H1 (cell line): ENCODE results near the gene PLPPR3.

ENCODE experiments used
- ATF3 ChIP-seq: IDR thresholded peaks from 2 replicates; pipeline ENCODE4 v1.6.1; 2011; ENCODE audit warnings: low read depth, mild to moderate bottlenecking, low read length; ENCODE audit not compliant: insufficient read depth
- BRCA1 ChIP-seq: IDR thresholded peaks from 2 replicates; pipeline ENCODE4 v1.6.1; 2012; ENCODE audit warnings: low read depth, low read length, improper control_type of control experiment
- CHD1 ChIP-seq: IDR thresholded peaks from 2 replicates; pipeline ENCODE4 v1.6.1; 2012; ENCODE audit warnings: low read depth, low read length, improper control_type of control experiment
- EZH2 ChIP-seq: fragments of 200-600 bp; sonication (generic); IDR thresholded peaks from 2 replicates; pipeline ENCODE4 v1.7.1; 2012; ENCODE audit warnings: low read depth, mild to moderate bottlenecking, moderate library complexity, low read length, inconsistent platforms; ENCODE audit not compliant: severe bottlenecking
- FOSL1 ChIP-seq: IDR thresholded peaks from 2 replicates; pipeline ENCODE4 v1.6.1; 2011; ENCODE audit warnings: mild to moderate bottlenecking, low read depth, low read length, moderate library complexity; ENCODE audit not compliant: insufficient read depth
- GTF2F1 ChIP-seq: IDR thresholded peaks from 2 replicates; pipeline ENCODE4 v1.6.1; 2012; ENCODE audit warnings: low read depth, low read length, improper control_type of control experiment, borderline replicate concordance
- JUND ChIP-seq: IDR thresholded peaks from 2 replicates; pipeline ENCODE4 v1.6.1; 2011; ENCODE audit warnings: mild to moderate bottlenecking, improper control_type of control experiment, low read length
- POLR2A ChIP-seq, 2 experiments: IDR thresholded peaks; 1 replicate in 1 of 2; 2 replicates in 1 of 2; pipeline ENCODE4 v1.6.1; 2011; ENCODE audit warnings: low read depth in 2 of 2, low read length in 2 of 2, mild to moderate bottlenecking in 2 of 2; ENCODE audit errors: control extremely low read depth in 1 of 2
- RAD21 ChIP-seq, 2 experiments: IDR thresholded peaks in 1 of 2; conservative IDR thresholded peaks in 1 of 2; 2 replicates each; pipeline ENCODE4 v1.6.1; 2011; ENCODE audit warnings: low read depth in 2 of 2, low read length in 2 of 2, improper control_type of control experiment in 1 of 2, inconsistent platforms in 1 of 2, mild to moderate bottlenecking in 1 of 2, moderate library complexity in 1 of 2
- SP2 ChIP-seq: IDR thresholded peaks from 2 replicates; pipeline ENCODE4 v1.6.1; 2012; ENCODE audit warnings: mild to moderate bottlenecking, low read length, inconsistent platforms
- ZNF274 ChIP-seq: IDR thresholded peaks from 2 replicates; pipeline ENCODE4 v1.7.0; 2012; ENCODE audit warnings: low read length, borderline replicate concordance; ENCODE audit errors: extremely low read depth
- TF ChIP-seq, protein P1 (sequence below), 3 experiments: IDR thresholded peaks; 1 replicate in 2 of 3; 2 replicates in 1 of 3; pipeline versions ENCODE4 v1.5.1 to v1.6.1; 2011; ENCODE audit warnings: low read length in 3 of 3, mild to moderate bottlenecking in 3 of 3, inconsistent platforms in 2 of 3, low read depth in 1 of 3, moderate library complexity in 1 of 3; ENCODE audit not compliant: insufficient read depth in 1 of 3; ENCODE audit errors: control extremely low read depth in 1 of 3

GRCh38 chr19:769616-770015, 52.1 kb downstream of the PLPPR3 start:
- TF ChIP-seq, protein P1, sequence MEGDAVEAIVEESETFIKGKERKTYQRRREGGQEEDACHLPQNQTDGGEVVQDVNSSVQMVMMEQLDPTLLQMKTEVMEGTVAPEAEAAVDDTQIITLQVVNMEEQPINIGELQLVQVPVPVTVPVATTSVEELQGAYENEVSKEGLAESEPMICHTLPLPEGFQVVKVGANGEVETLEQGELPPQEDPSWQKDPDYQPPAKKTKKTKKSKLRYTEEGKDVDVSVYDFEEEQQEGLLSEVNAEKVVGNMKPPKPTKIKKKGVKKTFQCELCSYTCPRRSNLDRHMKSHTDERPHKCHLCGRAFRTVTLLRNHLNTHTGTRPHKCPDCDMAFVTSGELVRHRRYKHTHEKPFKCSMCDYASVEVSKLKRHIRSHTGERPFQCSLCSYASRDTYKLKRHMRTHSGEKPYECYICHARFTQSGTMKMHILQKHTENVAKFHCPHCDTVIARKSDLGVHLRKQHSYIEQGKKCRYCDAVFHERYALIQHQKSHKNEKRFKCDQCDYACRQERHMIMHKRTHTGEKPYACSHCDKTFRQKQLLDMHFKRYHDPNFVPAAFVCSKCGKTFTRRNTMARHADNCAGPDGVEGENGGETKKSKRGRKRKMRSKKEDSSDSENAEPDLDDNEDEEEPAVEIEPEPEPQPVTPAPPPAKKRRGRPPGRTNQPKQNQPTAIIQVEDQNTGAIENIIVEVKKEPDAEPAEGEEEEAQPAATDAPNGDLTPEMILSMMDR (IDR thresholded peaks at IDR 0.05; ENCODE audit: control extremely low read depth in 1 of 3, insufficient read depth in 1 of 3, low read depth in 1 of 3, low read length in 3 of 3) = no peak
- no peak for TF ChIP-seq BRCA1
- TF ChIP-seq EZH2 = no peak
- TF ChIP-seq CHD1 = no peak
- TF ChIP-seq JUND = no peak
- TF ChIP-seq GTF2F1 = no peak
- TF ChIP-seq ATF3 = no peak
- TF ChIP-seq SP2 = no peak
- no peak for TF ChIP-seq ZNF274
- no peak for TF ChIP-seq POLR2A (IDR thresholded peaks at IDR 0.05; ENCODE audit: control extremely low read depth in 1 of 2, low read depth in 2 of 2, low read length in 2 of 2)
- no peak for TF ChIP-seq RAD21 (IDR thresholded peaks at IDR 0.05 in 1 of 2, conservative IDR thresholded peaks at IDR 0.05 in 1 of 2; ENCODE audit: low read depth in 2 of 2, low read length in 2 of 2)
- no peak for TF ChIP-seq FOSL1
